ENCODE measurements around the gene MMS22L. TPM values are rescaled to one million over a fixed set of nuclear protein-coding genes. Genes with fewer than 3 reads are reported as not detected.

The MMS22L gene
- total RNA-seq, 4 donors from 2014 or later = 7.7 to 26.4 (median 12.1) TPM

DNA sequence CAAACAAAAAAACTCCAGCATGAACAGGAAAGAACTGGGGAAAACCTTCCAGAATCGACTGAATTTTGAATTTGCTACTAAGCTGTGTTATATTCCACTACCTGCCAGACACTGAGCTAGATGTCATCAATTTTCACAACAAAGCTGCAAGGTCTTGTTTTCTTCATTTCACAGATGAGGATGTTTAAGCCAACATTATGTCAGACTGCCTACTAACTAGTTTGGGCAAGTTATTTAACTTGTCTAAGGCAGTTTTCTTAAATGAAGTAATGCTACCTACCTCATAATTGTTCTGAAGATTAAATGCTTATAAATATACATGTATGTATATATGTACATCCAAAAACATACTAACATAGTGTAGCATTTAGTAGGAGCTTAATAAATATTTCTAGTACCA, 144.4 kb downstream of the MMS22L start:
- DNase-seq = no peak
- H3K36me3 ChIP-seq = no peaks in the 10 kb centered on the region
- H3K9me3 ChIP-seq = no peaks in the 10 kb centered on the region
- no peaks in the 10 kb centered on the region for H3K4me1 ChIP-seq
- no peak overlapping the region for H3K27ac ChIP-seq
- H3K27me3 ChIP-seq = no peaks in the 10 kb centered on the region
- TF ChIP-seq POLR2A (IDR thresholded peaks at IDR 0.05) = no peak
- TF ChIP-seq, protein P1, sequence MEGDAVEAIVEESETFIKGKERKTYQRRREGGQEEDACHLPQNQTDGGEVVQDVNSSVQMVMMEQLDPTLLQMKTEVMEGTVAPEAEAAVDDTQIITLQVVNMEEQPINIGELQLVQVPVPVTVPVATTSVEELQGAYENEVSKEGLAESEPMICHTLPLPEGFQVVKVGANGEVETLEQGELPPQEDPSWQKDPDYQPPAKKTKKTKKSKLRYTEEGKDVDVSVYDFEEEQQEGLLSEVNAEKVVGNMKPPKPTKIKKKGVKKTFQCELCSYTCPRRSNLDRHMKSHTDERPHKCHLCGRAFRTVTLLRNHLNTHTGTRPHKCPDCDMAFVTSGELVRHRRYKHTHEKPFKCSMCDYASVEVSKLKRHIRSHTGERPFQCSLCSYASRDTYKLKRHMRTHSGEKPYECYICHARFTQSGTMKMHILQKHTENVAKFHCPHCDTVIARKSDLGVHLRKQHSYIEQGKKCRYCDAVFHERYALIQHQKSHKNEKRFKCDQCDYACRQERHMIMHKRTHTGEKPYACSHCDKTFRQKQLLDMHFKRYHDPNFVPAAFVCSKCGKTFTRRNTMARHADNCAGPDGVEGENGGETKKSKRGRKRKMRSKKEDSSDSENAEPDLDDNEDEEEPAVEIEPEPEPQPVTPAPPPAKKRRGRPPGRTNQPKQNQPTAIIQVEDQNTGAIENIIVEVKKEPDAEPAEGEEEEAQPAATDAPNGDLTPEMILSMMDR (IDR thresholded peaks at IDR 0.05) = no peak
- H3K4me3 ChIP-seq = no peak overlapping the region

DNA sequence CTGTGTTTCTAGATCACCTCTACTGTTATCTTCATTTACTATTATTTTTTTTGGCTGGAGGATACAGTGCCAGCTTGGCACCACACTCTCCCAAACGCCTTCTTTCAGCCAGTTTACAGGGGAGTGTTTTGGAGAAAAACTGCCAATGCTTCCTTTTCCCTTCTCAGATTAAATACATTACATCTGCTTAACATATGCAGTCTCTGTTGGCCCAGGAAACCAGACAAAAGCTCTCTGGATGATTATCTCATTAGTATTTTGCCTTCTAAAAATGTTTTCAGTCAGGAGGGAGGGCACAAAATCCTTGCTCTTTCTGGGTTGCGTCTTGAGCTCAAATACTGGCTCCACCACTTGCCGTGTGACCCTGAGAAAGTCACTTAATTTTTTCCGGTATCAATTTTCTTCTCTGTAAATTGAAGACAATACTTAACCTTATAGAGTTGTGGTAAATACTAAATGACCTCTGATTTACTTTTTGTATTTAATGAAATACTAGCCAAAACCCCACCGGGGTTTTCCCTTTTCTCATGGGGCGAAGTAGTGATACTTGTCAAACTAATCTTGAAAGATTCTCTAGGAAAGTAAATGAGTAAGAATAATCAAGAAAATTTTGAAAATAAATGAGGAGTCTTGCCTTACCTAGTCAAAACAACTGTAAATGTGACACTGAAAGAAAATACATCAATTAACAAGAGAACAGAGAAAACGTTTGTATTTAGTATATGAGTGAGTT, 146.2 kb downstream of the MMS22L start:
- Histone ChIP-seq H3K36me3 (no peaks in the 10 kb centered on the region), H3K27me3 (no peaks in the 10 kb centered on the region), H3K27ac (no peak overlapping the region), H3K4me3 (no peak overlapping the region), H3K9me3 (no peaks in the 10 kb centered on the region), H3K4me1 (no peaks in the 10 kb centered on the region)
- TF ChIP-seq POLR2A (IDR thresholded peaks at IDR 0.05) = no peak
- TF ChIP-seq, protein P1 (IDR thresholded peaks at IDR 0.05) = no peak
- no peak for DNase-seq

DNA sequence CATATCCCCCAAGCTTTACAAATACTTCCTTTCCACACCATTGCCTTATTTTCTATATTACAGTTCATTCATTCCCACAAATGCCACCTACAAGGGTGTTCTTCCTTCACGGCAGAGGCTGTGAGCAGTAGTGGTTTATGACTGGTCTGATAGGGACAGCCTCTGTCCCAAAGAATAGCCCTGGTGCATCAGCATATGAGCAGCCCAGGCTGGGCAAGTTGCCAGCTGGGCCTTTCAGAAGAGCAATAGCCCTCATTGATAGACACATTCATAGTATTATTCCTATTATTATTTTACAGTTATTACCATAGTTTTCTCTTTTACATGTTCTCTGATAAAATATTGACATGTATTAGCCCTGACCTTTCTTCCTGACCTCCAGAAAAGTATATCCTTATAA, 149.9 kb downstream of the MMS22L start:
- H3K27ac ChIP-seq = no peak overlapping the region
- no peak overlapping the region for H3K4me3 ChIP-seq
- H3K9me3 ChIP-seq = no peaks in the 10 kb centered on the region
- H3K4me1 ChIP-seq = no peaks in the 10 kb centered on the region
- no peaks in the 10 kb centered on the region for H3K27me3 ChIP-seq
- TF ChIP-seq, protein P1 (IDR thresholded peaks at IDR 0.05) = no peak
- TF ChIP-seq POLR2A (IDR thresholded peaks at IDR 0.05) = no peak
- H3K36me3 ChIP-seq = no peaks in the 10 kb centered on the region
- no peak for DNase-seq

GRCh38 chr6:97129106-97129505, 153.9 kb downstream of the MMS22L start:
- no peaks in the 10 kb centered on the region for H3K4me1 ChIP-seq
- H3K4me3 ChIP-seq = no peak overlapping the region
- no peaks in the 10 kb centered on the region for H3K9me3 ChIP-seq
- TF ChIP-seq POLR2A (IDR thresholded peaks at IDR 0.05) = no peak
- TF ChIP-seq, protein P1 (IDR thresholded peaks at IDR 0.05) = no peak
- H3K27me3 ChIP-seq = no peaks in the 10 kb centered on the region
- no peak overlapping the region for H3K27ac ChIP-seq
- H3K36me3 ChIP-seq = no peaks in the 10 kb centered on the region
- no peak for DNase-seq

DNA sequence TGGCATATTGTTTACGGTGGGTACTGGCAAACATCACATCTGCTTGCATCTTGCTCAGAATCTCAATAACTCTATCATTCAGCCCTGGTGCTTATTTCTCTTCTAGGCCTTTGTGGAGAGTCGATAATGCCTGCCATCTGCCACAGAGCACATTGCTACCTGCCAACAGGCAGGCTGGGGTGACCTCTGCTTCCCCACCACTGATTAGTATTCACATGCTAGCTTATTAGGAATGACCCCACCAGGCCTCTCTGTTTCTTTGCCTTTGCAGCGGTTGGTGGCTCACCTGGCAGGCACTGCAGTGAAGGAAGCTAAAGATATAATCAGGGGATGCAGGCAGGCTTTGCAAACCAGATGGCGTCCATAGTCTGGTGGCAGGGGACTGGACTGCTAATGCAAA, 154.5 kb downstream of the MMS22L start:
- no peaks in the 10 kb centered on the region for H3K4me1 ChIP-seq
- DNase-seq = no peak
- H3K27me3 ChIP-seq = no peaks in the 10 kb centered on the region
- H3K36me3 ChIP-seq = no peaks in the 10 kb centered on the region
- TF ChIP-seq, protein P1 (IDR thresholded peaks at IDR 0.05) = no peak
- TF ChIP-seq POLR2A (IDR thresholded peaks at IDR 0.05) = no peak
- no peaks in the 10 kb centered on the region for H3K9me3 ChIP-seq
- H3K4me3 ChIP-seq = no peak overlapping the region
- no peak overlapping the region for H3K27ac ChIP-seq

Data from Peyer's patch (tissue), 4 donors.